Spinal cord (tissue), 4 donors: ENCODE data around the gene NCLN. TPM values are rescaled to one million over a fixed set of nuclear protein-coding genes. Genes with fewer than 3 reads are reported as not detected.

ENCODE experiments used
- polyA plus RNA-seq, 2 donors: library from polyadenylated mRNA; unstranded; fragments of 120-200 nt; gene quantifications; one replicate each; pipeline ENCODE4 v1.2.1, GENCODE V29; 2013; ENCODE audit not compliant: insufficient read length in 2 of 2
- total RNA-seq, 2 donors: library from RNA; depleted of rRNA in 1 of 2; stranded (reverse); fragments of 120-200 nt in 1 of 2; fragments of >200 nt in 1 of 2; gene quantifications; one replicate each; pipeline versions ENCODE4 v1.2.3 to v1.2.4, GENCODE V29; 2013 to 2014

Gene NCLN
- total and polyA plus RNA-seq, 4 donors: 12.1 to 55.4 (median 31.2) TPM

Other genes starting within 250 kb of the NCLN start
- 10 to 100 TPM in 1 of 2 donors, 1 to 10 TPM in 1; 7.4 to 14.2 TPM for gene ZNF77, start 241.0 kb upstream of the NCLN start, total RNA-seq
- gene ZNF77, start 241.0 kb upstream of the NCLN start, polyA plus RNA-seq: 1 to 10 TPM; 5.9 to 7.8 TPM
- gene TLE6, start 208.4 kb upstream of the NCLN start, total RNA-seq: 1 to 10 TPM; 1.6 to 5.0 TPM
- 1 to 10 TPM; 4.6 to 4.7 TPM for gene TLE6, start 208.4 kb upstream of the NCLN start, polyA plus RNA-seq
- gene TLE2, start 156.7 kb upstream of the NCLN start, total RNA-seq: 10 to 100 TPM; 14.9 to 26.4 TPM
- gene TLE2, start 156.7 kb upstream of the NCLN start, polyA plus RNA-seq: 100 to 1,000 TPM in 1 of 2 donors, 10 to 100 TPM in 1; 78.8 to 101 TPM
- gene TLE5, start 123.4 kb upstream of the NCLN start, total RNA-seq: 100 to 1,000 TPM; 124 to 273 TPM
- 1,000 to 10,000 TPM in 1 of 2 donors, 100 to 1,000 TPM in 1; 884 to 1,010 TPM for gene TLE5, start 123.4 kb upstream of the NCLN start, polyA plus RNA-seq
- 10 to 100 TPM; 39.3 to 45.4 TPM for gene GNA11, start 91.6 kb upstream of the NCLN start, total RNA-seq
- gene GNA11, start 91.6 kb upstream of the NCLN start, polyA plus RNA-seq: 10 to 100 TPM; 80.3 to 87.1 TPM
- 1 to 10 TPM; 3.5 to 3.6 TPM for gene GNA15, start 49.9 kb upstream of the NCLN start, total RNA-seq
- 1 to 10 TPM; 2.1 to 2.8 TPM for gene GNA15, start 49.9 kb upstream of the NCLN start, polyA plus RNA-seq
- gene S1PR4, start 7.2 kb upstream of the NCLN start, total RNA-seq: 1 to 10 TPM in 1 of 2 donors, under 1 TPM in 1; 0.88 to 2.6 TPM
- gene S1PR4, start 7.2 kb upstream of the NCLN start, polyA plus RNA-seq: 1 to 10 TPM in 1 of 2 donors, under 1 TPM in 1; 0.32 to 1.7 TPM
- 10 to 100 TPM; 12.7 to 18.9 TPM for gene CELF5, start 38.7 kb downstream of the NCLN start, total RNA-seq
- 10 to 100 TPM; 81.8 to 85.8 TPM for gene CELF5, start 38.7 kb downstream of the NCLN start, polyA plus RNA-seq
- gene NFIC, start 180.7 kb downstream of the NCLN start, total RNA-seq: 10 to 100 TPM; 17.2 to 26.1 TPM
- gene NFIC, start 180.7 kb downstream of the NCLN start, polyA plus RNA-seq: 10 to 100 TPM; 54.7 to 56.2 TPM